SK-N-SH (cell line): ENCODE results near the gene SARS2. TPM values are rescaled to one million over a fixed set of nuclear protein-coding genes. Genes with fewer than 3 reads are reported as not detected.

Experiments used
- CTCF ChIA-PET: fragments of 300-600, 350-600 bp; formaldehyde crosslinking; extraction: SDS; loops from one replicate; lab custom pipeline; 2021; lab: Yijun Ruan, JAX
- POLR2A ChIA-PET: fragments of 350-600 bp; sonication (Branson Sonifier 250); formaldehyde crosslinking; extraction: SDS; loops from one replicate; lab custom pipeline; 2020; ENCODE audit warnings: antibody characterized with exemption, inconsistent platforms; lab: Yijun Ruan, JAX
- DNase-seq: peaks from one replicate; pipeline ENCODE4 v3.0.0; 2012
- H2AFZ ChIP-seq: fragments of 200-600 bp; sonication (generic); 2 replicates; pipeline ENCODE4 v1.8.1; 2016; ENCODE audit warnings: antibody characterized with exemption, mild to moderate bottlenecking, low read depth
- H3F3A ChIP-seq: fragments of 200-600 bp; sonication (generic); replicated peaks from 2 replicates; pipeline ENCODE3; 2016; ENCODE audit warnings: antibody characterized with exemption, mild to moderate bottlenecking; ENCODE audit not compliant: insufficient read depth
- H3K27ac ChIP-seq, 2 experiments: fragments of 200-500 bp in 1 of 2; fragments of 200-600 bp in 1 of 2; sonication (Bioruptor generic) in 1 of 2; sonication (generic), shearing (Covaris generic) in 1 of 2; 2 replicates each; pipeline versions ENCODE4 v1.5.1 to v1.6.1; 2014 to 2016; ENCODE audit warnings: low read depth in 2 of 2, inconsistent platforms in 1 of 2, low read length in 1 of 2, mild to moderate bottlenecking in 1 of 2, mixed read lengths in 1 of 2
- H3K27me3 ChIP-seq: fragments of 200-600 bp; sonication (generic), shearing (Covaris generic); 2 replicates; pipeline ENCODE4 v1.6.1; 2016; ENCODE audit warnings: mixed run types; ENCODE audit not compliant: insufficient read depth
- H3K36me3 ChIP-seq, 2 experiments: fragments of 200-500 bp in 1 of 2; fragments of 200-600 bp in 1 of 2; sonication (Bioruptor generic) in 1 of 2; sonication (generic) in 1 of 2; replicated peaks in 1 of 2; 2 replicates each; pipeline versions ENCODE3 to v1.5.1; 2014 to 2016; ENCODE audit warnings: low read length in 1 of 2, mild to moderate bottlenecking in 1 of 2; ENCODE audit not compliant: insufficient read depth in 2 of 2, control insufficient read depth in 1 of 2
- H3K4me1 ChIP-seq, 2 experiments: fragments of 200-500 bp in 1 of 2; fragments of 200-600 bp in 1 of 2; sonication (Bioruptor generic) in 1 of 2; sonication (generic), shearing (Covaris generic) in 1 of 2; 2 replicates each; pipeline versions ENCODE4 v1.5.1 to v1.6.1; 2014 to 2016; ENCODE audit warnings: low read depth in 1 of 2, low read length in 1 of 2, mixed run types in 1 of 2; ENCODE audit not compliant: insufficient read depth in 2 of 2, control insufficient read depth in 1 of 2
- H3K4me2 ChIP-seq: fragments of 200-600 bp; sonication (generic), shearing (Covaris generic); 2 replicates; pipeline ENCODE4 v1.6.1; 2017; ENCODE audit warnings: mixed run types
- H3K4me3 ChIP-seq, 2 experiments: fragments of 200-500 bp in 1 of 2; fragments of 200-600 bp in 1 of 2; sonication (Bioruptor generic) in 1 of 2; sonication (generic), shearing (Covaris generic) in 1 of 2; 2 replicates each; pipeline versions ENCODE4 v1.5.1 to v1.8.1; 2014 to 2016; ENCODE audit warnings: low read depth in 2 of 2, inconsistent platforms in 1 of 2, low read length in 1 of 2, mild to moderate bottlenecking in 1 of 2, mixed read lengths in 1 of 2, moderate library complexity in 1 of 2
- H3K79me2 ChIP-seq: fragments of 200-600 bp; sonication (generic); 2 replicates; pipeline ENCODE4 v1.8.1; 2017; ENCODE audit warnings: mild to moderate bottlenecking; ENCODE audit not compliant: insufficient read depth
- H3K9ac ChIP-seq: fragments of 200-600 bp; sonication (generic); 2 replicates; pipeline ENCODE4 v1.6.1; 2017; ENCODE audit warnings: mixed run types
- H3K9me2 ChIP-seq: fragments of 200-600 bp; sonication (generic); 2 replicates; pipeline ENCODE4 v1.6.1; 2017; ENCODE audit warnings: mixed run types
- H3K9me3 ChIP-seq: fragments of 200-600 bp; sonication (generic); 2 replicates; pipeline ENCODE4 v1.6.1; 2017; ENCODE audit warnings: mixed run types, mild to moderate bottlenecking, moderate library complexity
- H4K20me1 ChIP-seq: fragments of 200-600 bp; sonication (generic); 2 replicates; pipeline ENCODE4 v1.6.1; 2017; ENCODE audit warnings: mild to moderate bottlenecking, mixed run types; ENCODE audit not compliant: insufficient read depth
- CHD2 ChIP-seq: fragments of 150-350 bp; IDR thresholded peaks from 2 replicates; pipeline ENCODE4 v1.6.1; 2018; ENCODE audit warnings: low read length; ENCODE audit not compliant: partially characterized antibody
- ELF1 ChIP-seq: IDR thresholded peaks from 2 replicates; pipeline ENCODE4 v1.4.0; 2012
- EZH2phosphoT487 ChIP-seq: fragments of 200-600 bp; sonication (generic); IDR thresholded peaks from 2 replicates; pipeline ENCODE4 v1.6.1; 2017; ENCODE audit warnings: low read depth, mixed run types, mild to moderate bottlenecking, antibody characterized with exemption, moderate library complexity, borderline replicate concordance
- MAX ChIP-seq: IDR thresholded peaks from 2 replicates; pipeline ENCODE4 v1.4.0; 2012; ENCODE audit warnings: low read depth
- MXI1 ChIP-seq: IDR thresholded peaks from 2 replicates; pipeline ENCODE4 v1.6.1; 2012; ENCODE audit warnings: mild to moderate bottlenecking, low read depth, low read length, improper control_type of control experiment
- POLR2AphosphoS5 ChIP-seq: IDR thresholded peaks from 2 replicates; pipeline ENCODE4 v1.6.1; 2012; ENCODE audit warnings: low read depth, low read length
- REST ChIP-seq: IDR thresholded peaks from 2 replicates; pipeline ENCODE4 v1.6.1; 2012; ENCODE audit warnings: mild to moderate bottlenecking, low read depth, low read length, moderate library complexity
- SMC3 ChIP-seq: IDR thresholded peaks from 2 replicates; pipeline ENCODE4 v1.6.1; 2012; ENCODE audit warnings: low read depth, low read length, improper control_type of control experiment
- TAF1 ChIP-seq: IDR thresholded peaks from 2 replicates; pipeline ENCODE4 v1.6.1; 2012; ENCODE audit warnings: low read depth, mild to moderate bottlenecking, low read length, moderate library complexity, borderline replicate concordance
- TEAD4 ChIP-seq: IDR thresholded peaks from 2 replicates; pipeline ENCODE4 v1.4.0; 2012; ENCODE audit warnings: mild to moderate bottlenecking, borderline replicate concordance; ENCODE audit not compliant: insufficient read depth
- WGBS: methylation state at CpG from one replicate; pipeline ENCODE4 v1.1.6; 2017; ENCODE audit warnings: low lambda C conversion rate; 5-methylcytosine and 5-hydroxymethylcytosine counted together
- polyA plus RNA-seq, 3 experiments: library from polyadenylated mRNA; depleted of rRNA; stranded (reverse); fragments of >200 nt; gene quantifications; 2 replicates each; pipeline ENCODE4 v1.2.3, GENCODE V29; 2012

Gene SARS2
- polyA plus RNA-seq, 1 of the 3 experiments (the other 2 are of a cell fraction): 36.5 TPM

GRCh38 chr19:38977445-38978325, 47.1 kb upstream of the SARS2 start (continued):
- TF ChIP-seq EZH2phosphoT487: no peak
- TF ChIP-seq SMC3: no peak
- TF ChIP-seq, all 33 proteins: peak for 0

- WGBS: 3% methylated on average over 9 of the region's 22 CpGs
- Histone ChIP-seq H3K4me2 (peak overlapping the region; percentile 97), H3F3A (peaks cover 22% of the 10 kb centered on the region), H3K79me2 (peaks cover 46% of the 10 kb centered on the region), H3K9ac (peak overlapping the region; percentile 85), H4K20me1 (no peaks in the 10 kb centered on the region), H2AFZ (peak overlapping the region; percentile 84), H3K27ac (peak overlapping the region; percentile 72 to 86)
- no peak for DNase-seq
- POLR2A ChIA-PET: interaction anchor here (0.6 to 1.1 kb wide), 5 partner anchors 11 to 588 kb away, joined by 3 read pairs; partner anchors contain the start of genes GGN, MRPS12 and SARS2
- TF ChIP-seq CHD2 (peak; percentile 13), TEAD4 (no peak)
- TF ChIP-seq, all 33 proteins: peak for 1
- H3K9me3 ChIP-seq: no peaks in the 10 kb centered on the region
- no peaks in the 10 kb centered on the region for H3K27me3 ChIP-seq
- CTCF ChIA-PET: interaction anchor here (0.6 to 3.3 kb wide), 20 partner anchors 9 to 461 kb away, joined by 3 to 34 read pairs (median 4); partner anchors contain the start of genes ACP7, MRPS12 and SARS2
- H3K4me1 ChIP-seq: peaks cover 6 to 14% of the 10 kb centered on the region in 2 experiments
- H3K4me3 ChIP-seq: peak overlapping the region; percentile 64 to 81
- no peaks in the 10 kb centered on the region for H3K9me2 ChIP-seq
- H3K36me3 ChIP-seq: peaks cover 0 to 7% of the 10 kb centered on the region in 2 experiments
Observed at GRCh38 chr19:38975861-38976271, 45.3 kb upstream of the SARS2 start.

GRCh38 chr19:38975214-38975860, 44.8 kb upstream of the SARS2 start, which contains the start of gene FBXO17:
TSS of gene FBXO17 (minus strand) at chr19:38975742. CDS start at chr19:38950319, 25,423 bp downstream.
- no peaks in the 10 kb centered on the region for H3K27me3 ChIP-seq
- 1% methylated on average over 22 of the region's 63 CpGs for WGBS
- peak within 1 kb of the TSS; percentile 97 for H3K4me2 ChIP-seq
- peaks cover 6 to 14% of the 10 kb centered on the region in 2 experiments for H3K4me1 ChIP-seq
- DNase-seq: peak; percentile 90
- peak within 1 kb of the TSS; percentile 64 to 81 for H3K4me3 ChIP-seq
- ChIA-PET CTCF (interaction anchor here (0.6 to 3.3 kb wide), 13 partner anchors 11 to 378 kb away, joined by 3 to 34 read pairs (median 5); partner anchors contain the start of genes ACP7, MRPS12 and SARS2), POLR2A (interaction anchor here (0.6 to 0.9 kb wide), 2 partner anchors 35 to 588 kb away, joined by 3 read pairs; partner anchors contain the start of gene GGN)
- H3K27ac ChIP-seq: peak within 1 kb of the TSS; percentile 77 to 86
- peak within 1 kb of the TSS; percentile 84 for H2AFZ ChIP-seq
- TF ChIP-seq MAX: peak; percentile 99
- no peak for TF ChIP-seq ELF1
- peak; percentile 98 for TF ChIP-seq MXI1
- TF ChIP-seq TAF1: 0 out of 2 replicates have a peak, but pooled peaks have one; percentile 34
- peak; percentile 24; the same call in 1 of the 2 replicates for TF ChIP-seq POLR2AphosphoS5
- no peak for TF ChIP-seq REST
- H3K9me3 ChIP-seq: no peaks in the 10 kb centered on the region
- H4K20me1 ChIP-seq: no peaks in the 10 kb centered on the region
- no peaks in the 10 kb centered on the region for H3K9me2 ChIP-seq
- H3K9ac ChIP-seq: peak within 1 kb of the TSS; percentile 85
- peaks cover 47% of the 10 kb centered on the region for H3K79me2 ChIP-seq
- peaks cover 0 to 12% of the 10 kb centered on the region in 2 experiments for H3K36me3 ChIP-seq
- peaks cover 22% of the 10 kb centered on the region for H3F3A ChIP-seq
